Spleen (tissue), 11 donors: ENCODE data around the gene PEPD. TPM values are rescaled to one million over a fixed set of nuclear protein-coding genes. Genes with fewer than 3 reads are reported as not detected.

Source experiments
- DNase-seq: peaks from one replicate; pipeline ENCODE4 v3.0.0-alpha.2; 2020
- H3K27ac ChIP-seq, 8 donors: fragments of 200-600 bp; sonication (generic) in 7 of 8; 1 replicate in 4 of 8; 2 replicates in 4 of 8; pipeline versions ENCODE4 v1.5.0 to v1.8.0; 2016 to 2021; ENCODE audit warnings: inconsistent platforms in 4 of 8, mild to moderate bottlenecking in 4 of 8, moderate library complexity in 1 of 8
- H3K27me3 ChIP-seq, 7 donors: fragments of 200-600 bp; sonication (generic) in 6 of 7; replicated peaks in 1 of 7; 1 replicate in 4 of 7; 2 replicates in 3 of 7; pipeline versions ENCODE4 v1.5.0 to v1.8.0; 2016 to 2021; ENCODE audit warnings: inconsistent platforms in 3 of 7, mild to moderate bottlenecking in 1 of 7
- H3K36me3 ChIP-seq, 6 donors: fragments of 200-600 bp; sonication (generic) in 5 of 6; 1 replicate in 4 of 6; 2 replicates in 2 of 6; pipeline versions ENCODE4 v1.5.0 to v1.8.0; 2016 to 2021; ENCODE audit warnings: inconsistent platforms in 2 of 6
- H3K4me1 ChIP-seq, 6 donors: fragments of 200-600 bp; sonication (generic) in 5 of 6; 1 replicate in 3 of 6; 2 replicates in 3 of 6; pipeline versions ENCODE4 v1.5.0 to v1.8.0; 2016 to 2021; ENCODE audit warnings: inconsistent platforms in 3 of 6
- H3K4me3 ChIP-seq, 8 donors: fragments of 200-600 bp; sonication (generic) in 7 of 8; 1 replicate in 4 of 8; 2 replicates in 4 of 8; pipeline versions ENCODE4 v1.5.0 to v1.8.0; 2016 to 2021; ENCODE audit warnings: inconsistent platforms in 4 of 8, mild to moderate bottlenecking in 4 of 8, moderate library complexity in 2 of 8
- H3K9me3 ChIP-seq, 8 donors: fragments of 200-600 bp; sonication (generic) in 7 of 8; 1 replicate in 4 of 8; 2 replicates in 4 of 8; pipeline versions ENCODE4 v1.5.0 to v1.8.0; 2016 to 2021; ENCODE audit warnings: inconsistent platforms in 4 of 8
- POLR2A ChIP-seq, 3 donors: fragments of 450-650 bp; IDR thresholded peaks; one replicate each; pipeline ENCODE4 v1.5.1; 2017; ENCODE audit warnings: antibody characterized with exemption in 3 of 3, mild to moderate bottlenecking in 1 of 3
- POLR2AphosphoS5 ChIP-seq, 3 donors: sonication (generic); formaldehyde crosslinking; IDR thresholded peaks; one replicate each; pipeline ENCODE4 v1.5.1; 2017; ENCODE audit warnings: antibody characterized with exemption in 3 of 3
- WGBS, 5 donors: extraction: QIAGEN DNeasy Blood & Tissue Kit in 3 of 5; methylation state at CpG; one replicate each; pipeline versions ENCODE4 v1.1.5 to v1.1.7; 2013 to 2018; 5-methylcytosine and 5-hydroxymethylcytosine counted together
- intact Hi-C: fragments of 100-400 bp; cut with DNase I; formaldehyde crosslinking; loops from one replicate; pipeline ENCODE4 v1.15.0; 2023; ENCODE audit warnings: low total_unique reads
- polyA plus RNA-seq, 3 donors: library from polyadenylated mRNA; stranded (reverse); fragments of 200-250 nt; gene quantifications; one replicate each; pipeline ENCODE4 v1.2.1, GENCODE V29; 2013
- total RNA-seq, 7 donors: library from RNA; depleted of rRNA in 3 of 7; stranded (reverse); fragments of >200 nt in 3 of 7; fragmentation: NEBNext Ultra II Directional in 4 of 7; extraction: Animal tissue kit (Norgen Biotek cat#: 25700) in 4 of 7; gene quantifications; one replicate each; pipeline versions ENCODE4 v1.1.0 to v1.2.1, GENCODE V29; 2016 to 2021
- TF ChIP-seq, protein P1 (sequence below), 11 experiments: fragments of 200-600 bp in 7 of 11; fragments of 450-650 bp in 4 of 11; sonication (generic) in 4 of 11; IDR thresholded peaks in 8 of 11; conservative IDR thresholded peaks in 3 of 11; 1 replicate in 7 of 11; 2 replicates in 4 of 11; pipeline versions ENCODE4 v1.4.0 to v1.8.0; 2016 to 2021; ENCODE audit warnings: antibody characterized with exemption in 11 of 11, inconsistent platforms in 4 of 11, mild to moderate bottlenecking in 1 of 11
- donor health status: healthy with polysubstance abuse.
- donor health status: DM: no; HTN: no; CAD: no; lungs with moderate emphysema.
- donor health status: DM: no; HTN: no; CAD: no.
- donor health status: Bipolar disorder and iron deficiency.
- donor health status: healthy.
- donor health status: DM: no; HTN: no; CAD: no.
- donor health status: DM: yes; HTN: yes; CAD: no.

The PEPD gene
- total and polyA plus RNA-seq, 10 donors = 38.4 to 98.3 (median 69.8) TPM

DNA sequence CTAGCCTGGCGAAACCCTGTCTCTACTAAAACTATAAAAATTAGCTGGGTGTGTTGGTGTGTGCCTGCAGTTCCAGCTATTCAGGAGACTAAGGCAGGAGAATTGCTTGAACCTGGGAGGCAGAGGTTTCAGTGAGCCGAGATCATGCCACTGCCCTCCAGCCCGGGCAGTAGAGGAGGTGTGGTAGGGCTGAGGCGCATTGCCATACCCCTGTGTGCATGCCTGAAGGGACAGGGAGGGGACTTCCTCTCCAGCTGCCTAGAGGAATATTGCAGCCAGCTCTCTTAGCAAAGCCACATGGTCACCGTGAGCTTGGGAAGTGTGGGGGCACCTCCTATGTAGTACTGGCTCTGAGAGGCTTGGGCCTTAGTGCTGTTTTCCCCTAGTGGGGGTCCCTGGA lies 29.2 kb upstream of the PEPD start:
- no peaks in the 10 kb centered on the region for H3K9me3 ChIP-seq
- H3K27me3 ChIP-seq = peaks cover 0 to 15% (median 0%) of the 10 kb centered on the region in 7 donors
- 80 to 89% (median 86%) methylated on average over 5 of the region's 5 CpGs for WGBS, 5 donors
- intact Hi-C loops = no loop called here
- no peaks in the 10 kb centered on the region for H3K4me1 ChIP-seq
- no peaks in the 10 kb centered on the region for H3K36me3 ChIP-seq
- no peak overlapping the region for H3K27ac ChIP-seq
- TF ChIP-seq, protein P1, sequence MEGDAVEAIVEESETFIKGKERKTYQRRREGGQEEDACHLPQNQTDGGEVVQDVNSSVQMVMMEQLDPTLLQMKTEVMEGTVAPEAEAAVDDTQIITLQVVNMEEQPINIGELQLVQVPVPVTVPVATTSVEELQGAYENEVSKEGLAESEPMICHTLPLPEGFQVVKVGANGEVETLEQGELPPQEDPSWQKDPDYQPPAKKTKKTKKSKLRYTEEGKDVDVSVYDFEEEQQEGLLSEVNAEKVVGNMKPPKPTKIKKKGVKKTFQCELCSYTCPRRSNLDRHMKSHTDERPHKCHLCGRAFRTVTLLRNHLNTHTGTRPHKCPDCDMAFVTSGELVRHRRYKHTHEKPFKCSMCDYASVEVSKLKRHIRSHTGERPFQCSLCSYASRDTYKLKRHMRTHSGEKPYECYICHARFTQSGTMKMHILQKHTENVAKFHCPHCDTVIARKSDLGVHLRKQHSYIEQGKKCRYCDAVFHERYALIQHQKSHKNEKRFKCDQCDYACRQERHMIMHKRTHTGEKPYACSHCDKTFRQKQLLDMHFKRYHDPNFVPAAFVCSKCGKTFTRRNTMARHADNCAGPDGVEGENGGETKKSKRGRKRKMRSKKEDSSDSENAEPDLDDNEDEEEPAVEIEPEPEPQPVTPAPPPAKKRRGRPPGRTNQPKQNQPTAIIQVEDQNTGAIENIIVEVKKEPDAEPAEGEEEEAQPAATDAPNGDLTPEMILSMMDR (IDR thresholded peaks at IDR 0.05 in 8 of 11, conservative IDR thresholded peaks at IDR 0.05 in 3 of 11) = no peak
- no peak for TF ChIP-seq POLR2A (IDR thresholded peaks at IDR 0.05)
- no peak for TF ChIP-seq POLR2AphosphoS5 (IDR thresholded peaks at IDR 0.05)
- no peak overlapping the region for H3K4me3 ChIP-seq
- peak; percentile 24 for DNase-seq

DNA sequence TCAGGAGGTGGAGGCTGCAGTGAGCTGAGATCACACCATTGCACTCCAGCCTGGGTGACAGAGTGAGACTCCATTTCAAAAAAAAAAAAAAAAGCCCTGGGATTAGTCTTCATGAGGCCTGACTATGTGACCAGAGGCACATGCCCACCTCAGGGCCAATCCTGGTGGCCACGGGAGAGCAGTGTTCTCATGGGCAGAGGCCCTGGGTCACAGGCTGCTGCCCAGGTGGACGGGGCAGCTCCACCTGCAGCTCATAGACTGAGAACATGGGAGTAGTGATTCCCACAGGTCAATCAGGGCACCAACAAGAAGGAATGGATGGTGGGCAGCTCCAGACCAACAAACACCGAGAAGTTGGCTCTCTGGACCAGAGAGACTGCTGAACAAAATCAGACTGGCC lies 26.1 kb upstream of the PEPD start:
- H3K4me1 ChIP-seq = no peaks in the 10 kb centered on the region
- DNase-seq = peak; percentile 35
- intact Hi-C loops = no loop called here
- no peaks in the 10 kb centered on the region for H3K9me3 ChIP-seq
- H3K36me3 ChIP-seq = no peaks in the 10 kb centered on the region
- H3K27me3 ChIP-seq = peaks cover 0 to 36% (median 0%) of the 10 kb centered on the region in 7 donors
- no peak overlapping the region for H3K27ac ChIP-seq
- H3K4me3 ChIP-seq = no peak overlapping the region
- TF ChIP-seq POLR2A (IDR thresholded peaks at IDR 0.05) = no peak
- no peak for TF ChIP-seq POLR2AphosphoS5 (IDR thresholded peaks at IDR 0.05)
- 75 to 89% (median 80%) methylated on average over 2 to 3 of the region's 3 CpGs for WGBS, 5 donors

DNA sequence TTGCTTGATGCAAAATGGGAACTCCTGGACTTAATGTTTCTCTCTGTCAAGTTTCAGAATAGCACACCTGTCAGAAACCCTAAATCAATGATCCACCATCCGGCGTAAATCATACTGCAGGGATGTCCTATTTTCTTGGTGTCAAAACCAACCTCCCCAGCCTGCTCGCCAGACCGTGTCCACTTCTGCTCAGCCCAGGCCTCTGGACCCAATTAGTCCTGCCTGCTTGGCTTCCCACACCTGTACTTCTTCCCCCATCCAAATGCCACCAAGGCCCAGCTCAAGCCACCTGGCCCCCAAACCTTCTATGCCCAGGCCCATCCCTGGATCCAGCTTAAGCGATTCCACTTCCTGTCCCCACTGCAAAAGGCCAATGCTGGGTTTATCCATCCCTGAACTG lies 25.1 kb upstream of the PEPD start:
- WGBS, 5 donors = 85 to 93% (median 89%) methylated on average over 5 of the region's 5 CpGs
- DNase-seq = peak; percentile 23
- intact Hi-C loops = no loop called here

DNA sequence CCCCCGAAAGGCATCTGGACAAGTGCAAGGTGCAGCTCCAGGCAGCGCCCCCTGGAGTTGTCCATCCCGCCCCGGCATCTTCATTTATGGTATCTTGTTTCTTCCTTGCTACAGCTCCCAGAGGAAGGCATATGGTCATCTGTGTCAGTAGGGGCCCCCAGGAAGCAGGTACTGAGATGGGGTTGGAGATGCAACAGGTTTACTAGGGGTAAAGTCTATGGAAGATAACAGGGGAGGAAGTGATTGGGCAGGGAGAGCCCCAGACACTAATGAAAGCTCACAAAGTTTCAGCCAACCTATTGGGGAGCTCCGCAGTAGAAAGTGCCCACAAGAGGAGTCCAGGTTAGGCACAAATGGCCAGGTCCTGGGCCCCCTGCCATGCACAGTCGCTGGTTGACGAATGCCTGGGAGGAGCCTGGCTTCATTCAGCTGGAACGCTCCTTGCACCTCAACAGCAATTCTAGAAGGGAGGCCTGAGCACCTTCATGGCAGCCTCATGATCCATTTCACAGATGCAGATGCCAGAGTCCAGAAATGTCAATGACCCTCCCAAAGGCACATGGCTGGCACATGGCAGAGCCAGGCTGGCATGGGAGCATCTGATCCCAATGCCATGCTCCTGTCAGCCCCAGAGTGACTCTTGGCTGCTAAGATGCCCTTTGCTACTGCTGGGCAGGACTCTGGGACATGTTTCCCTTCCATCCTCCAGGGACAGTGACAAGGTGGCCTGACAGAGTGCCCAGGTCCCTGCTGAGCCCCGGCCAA lies 23.8 kb upstream of the PEPD start:
- H3K9me3 ChIP-seq = no peaks in the 10 kb centered on the region
- H3K4me3 ChIP-seq = no peak overlapping the region
- H3K4me1 ChIP-seq = no peaks in the 10 kb centered on the region
- WGBS, 5 donors = 71 to 89% (median 86%) methylated on average over 8 to 9 of the region's 9 CpGs
- no peak overlapping the region for H3K27ac ChIP-seq
- peaks cover 0 to 59% (median 0%) of the 10 kb centered on the region in 7 donors for H3K27me3 ChIP-seq
- TF ChIP-seq POLR2AphosphoS5 (IDR thresholded peaks at IDR 0.05) (no peak), POLR2A (IDR thresholded peaks at IDR 0.05) (no peak)
- TF ChIP-seq, protein P1 (IDR thresholded peaks at IDR 0.05 in 8 of 11, conservative IDR thresholded peaks at IDR 0.05 in 3 of 11) = no peak
- intact Hi-C loops = no loop called here
- no peaks in the 10 kb centered on the region for H3K36me3 ChIP-seq
- DNase-seq = no peak

More for the DNA sequence above, 25.1 kb upstream of the PEPD start:
- H3K9me3 ChIP-seq = no peaks in the 10 kb centered on the region
- H3K27me3 ChIP-seq = peaks cover 0 to 47% (median 0%) of the 10 kb centered on the region in 7 donors
- no peak for TF ChIP-seq POLR2A (IDR thresholded peaks at IDR 0.05)
- no peak for TF ChIP-seq POLR2AphosphoS5 (IDR thresholded peaks at IDR 0.05)
- TF ChIP-seq, protein P1 (IDR thresholded peaks at IDR 0.05 in 8 of 11, conservative IDR thresholded peaks at IDR 0.05 in 3 of 11) = no peak
- no peak overlapping the region for H3K4me3 ChIP-seq
- no peak overlapping the region for H3K27ac ChIP-seq
- H3K4me1 ChIP-seq = no peaks in the 10 kb centered on the region
- no peaks in the 10 kb centered on the region for H3K36me3 ChIP-seq
